ENCODE results near the gene PPRC1. TPM values are rescaled to one million over a fixed set of nuclear protein-coding genes. Genes with fewer than 3 reads are reported as not detected.

PPRC1 gene
- 10 to 100 TPM; 22.0 to 22.9 TPM for total RNA-seq
- 18.5 TPM for polyA plus RNA-seq (2013, experiment 1 of 2)
- 23.4 TPM for polyA plus RNA-seq (2013, experiment 2 of 2)
- total RNA-seq: 38.7 to 545 (median 83.8) reads per million in 172 experiments

GRCh38 chr10:102132563-102133372 is at the start of gene PPRC1:
PPRC1 (plus strand) TSS chr10:102133040; CDS start chr10:102133069, 29 bp downstream.
- H3K36me3 Mint-ChIP-seq (ENCODE audit: low read depth): peaks cover 21% of the 10 kb centered on the region
- intact Hi-C loops (cut with DNase I, micrococcal nuclease): loop anchor here (1.0 to 10.0 kb wide), 10 partner anchors 12 to 780 kb away; partner anchors contain the start of genes NOLC1 (in 2 of the 2), ACTR1A (in 1 of the 2), ARMH3 (in 1 of the 2) and BORCS7 (in 1 of the 2)
- H3K4me3 Mint-ChIP-seq: peak within 1 kb of the TSS; percentile 98
- Histone ChIP-seq H3K27me3 (ENCODE audit: control insufficient read depth in 1 of 2, insufficient read depth in 2 of 2, low read length in 2 of 2) (no peaks in the 10 kb centered on the region), H3K36me3 (ENCODE audit: insufficient read depth, low read length) (peaks cover 4% of the 10 kb centered on the region), H3K27ac (ENCODE audit: low read depth in 1 of 2, low read length in 2 of 2) (peak within 1 kb of the TSS; percentile 81 to 82), H3K4me3 (ENCODE audit: low read length) (peak within 1 kb of the TSS; percentile 98), H3K4me1 (ENCODE audit: insufficient read depth, low read length) (peaks cover 40% of the 10 kb centered on the region), H3K9me3 (ENCODE audit: control insufficient read depth in 1 of 2, insufficient read depth in 1 of 2, low read length in 2 of 2) (no peaks in the 10 kb centered on the region)
- TF ChIP-seq CTCF (IDR thresholded peaks at IDR 0.05): peak; percentile 96
- ChIA-PET CTCF (interaction anchor here (0.5 to 1.6 kb wide), 9 partner anchors 10 to 218 kb away, joined by 3 to 11 read pairs (median 6); partner anchors contain the start of gene NOLC1), POLR2A (interaction anchor here (0.5 to 2.8 kb wide), 7 partner anchors 10 to 451 kb away, joined by 3 to 25 read pairs (median 8); partner anchors contain the start of genes GBF1, LDB1 and NOLC1)
- ATAC-seq (ENCODE audit: poor library complexity) (peak; percentile 94), DNase-seq (peak; percentile 93 to 99 (median 95))
- H3K27me3 Mint-ChIP-seq: no peaks in the 10 kb centered on the region
- H3K9me3 Mint-ChIP-seq: no peaks in the 10 kb centered on the region
- H3K27ac Mint-ChIP-seq: peak within 1 kb of the TSS; percentile 87
- H3K4me1 Mint-ChIP-seq (ENCODE audit: low read depth): peaks cover 39% of the 10 kb centered on the region

- ChIA-PET POLR2A (interaction anchor here (1.0 kb wide), 1 partner anchor 28 kb away, joined by 3 read pairs; no protein-coding TSS in a partner anchor), CTCF (interaction anchor here (0.7 to 1.6 kb wide), 2 partner anchors 10 to 786 kb away, joined by 5 to 7 read pairs; partner anchors contain the start of gene AS3MT)
- no peak for TF ChIP-seq CTCF (IDR thresholded peaks at IDR 0.05)
- no peaks in the 10 kb centered on the region for H3K4me1 ChIP-seq (ENCODE audit: insufficient read depth, low read length)
- Mint-ChIP-seq H3K27ac (no peak overlapping the region), H3K4me1 (ENCODE audit: low read depth) (no peaks in the 10 kb centered on the region), H3K9me3 (no peaks in the 10 kb centered on the region), H3K27me3 (no peaks in the 10 kb centered on the region), H3K36me3 (ENCODE audit: low read depth) (no peaks in the 10 kb centered on the region), H3K4me3 (no peak overlapping the region)
- no peak for ATAC-seq (ENCODE audit: poor library complexity)
- no peaks in the 10 kb centered on the region for H3K27me3 ChIP-seq (ENCODE audit: control insufficient read depth in 1 of 2, insufficient read depth in 2 of 2, low read length in 2 of 2)
- intact Hi-C loops (cut with DNase I, micrococcal nuclease): no loop called here
- H3K9me3 ChIP-seq (ENCODE audit: control insufficient read depth in 1 of 2, insufficient read depth in 1 of 2, low read length in 2 of 2): no peaks in the 10 kb centered on the region
- no peaks in the 10 kb centered on the region for H3K36me3 ChIP-seq (ENCODE audit: insufficient read depth, low read length)
- no peak for DNase-seq
- H3K4me3 ChIP-seq (ENCODE audit: low read length): no peak overlapping the region
- no peak overlapping the region for H3K27ac ChIP-seq (ENCODE audit: low read depth in 1 of 2, low read length in 2 of 2)
Observed at GRCh38 chr10:102083541-102083940, 49.3 kb upstream of the PPRC1 start.

- Mint-ChIP-seq H3K4me3 (no peak overlapping the region), H3K27ac (no peak overlapping the region), H3K9me3 (no peaks in the 10 kb centered on the region), H3K4me1 (ENCODE audit: low read depth) (no peaks in the 10 kb centered on the region), H3K27me3 (no peaks in the 10 kb centered on the region), H3K36me3 (ENCODE audit: low read depth) (no peaks in the 10 kb centered on the region)
- Histone ChIP-seq H3K27me3 (ENCODE audit: control insufficient read depth in 1 of 2, insufficient read depth in 2 of 2, low read length in 2 of 2) (no peaks in the 10 kb centered on the region), H3K36me3 (ENCODE audit: insufficient read depth, low read length) (no peaks in the 10 kb centered on the region), H3K4me1 (ENCODE audit: insufficient read depth, low read length) (no peaks in the 10 kb centered on the region), H3K9me3 (ENCODE audit: control insufficient read depth in 1 of 2, insufficient read depth in 1 of 2, low read length in 2 of 2) (no peaks in the 10 kb centered on the region), H3K27ac (ENCODE audit: low read depth in 1 of 2, low read length in 2 of 2) (no peak overlapping the region), H3K4me3 (ENCODE audit: low read length) (no peak overlapping the region)
- ChIA-PET CTCF (no interaction called here), POLR2A (no interaction called here)
- intact Hi-C loops (cut with DNase I, micrococcal nuclease): no loop called here
- DNase-seq (no peak), ATAC-seq (ENCODE audit: poor library complexity) (no peak)
- no peak for TF ChIP-seq CTCF (IDR thresholded peaks at IDR 0.05)
Observed at GRCh38 chr10:102085336-102085735, 47.5 kb upstream of the PPRC1 start.
